Natural killer cell (primary cell): ENCODE data around the gene PRIMPOL. TPM values are rescaled to one million over a fixed set of nuclear protein-coding genes. Genes with fewer than 3 reads are reported as not detected.

Source experiments
- ATAC-seq, 3 donors: fragments of 150-1000 bp in 2 of 3; fragments of 200-7000 bp in 1 of 3; cut with Tn5 transposase; 1 replicate in 1 of 3; 2 replicates in 2 of 3; pipeline ENCODE4 v1.10.0; 2021; ENCODE audit warnings: mild to moderate bottlenecking in 2 of 3, moderate library complexity in 2 of 3
- DNase-seq, 2 donors: peaks; one replicate each; pipeline versions ENCODE4 v3.0.0 to v3.0.0-alpha.2; 2013 to 2021; ENCODE audit warnings: mixed read lengths in 1 of 2
- H3K27ac ChIP-seq: one replicate; pipeline ENCODE4 v1.5.1; 2013; ENCODE audit warnings: mild to moderate bottlenecking, low read length
- H3K27me3 ChIP-seq: one replicate; pipeline ENCODE4 v1.6.1; 2013; ENCODE audit warnings: low read length; ENCODE audit not compliant: control insufficient read depth, insufficient read depth
- H3K36me3 ChIP-seq: one replicate; pipeline ENCODE4 v1.6.1; 2013; ENCODE audit warnings: low read length; ENCODE audit not compliant: control insufficient read depth, insufficient read depth
- H3K4me1 ChIP-seq: one replicate; pipeline ENCODE4 v1.6.1; 2013; ENCODE audit warnings: low read length; ENCODE audit not compliant: control insufficient read depth, insufficient read depth
- H3K4me3 ChIP-seq: one replicate; pipeline ENCODE4 v1.5.1; 2013; ENCODE audit warnings: low read length
- H3K9me3 ChIP-seq: one replicate; pipeline ENCODE4 v1.6.1; 2013; ENCODE audit warnings: low read length; ENCODE audit not compliant: control insufficient read depth, insufficient read depth
- H3K27ac Mint-ChIP-seq, 2 donors: one replicate each; pipeline ENCODE4 v1.8.0; 2022; ENCODE audit warnings: mild to moderate bottlenecking in 2 of 2, mixed read lengths in 2 of 2, moderate library complexity in 1 of 2
- H3K27me3 Mint-ChIP-seq, 2 donors: one replicate each; pipeline ENCODE4 v1.8.0; 2022; ENCODE audit warnings: low read depth in 2 of 2, mixed read lengths in 2 of 2
- H3K36me3 Mint-ChIP-seq: one replicate; pipeline ENCODE4 v1.8.0; 2022; ENCODE audit warnings: mixed read lengths
- H3K4me1 Mint-ChIP-seq, 2 donors: one replicate each; pipeline ENCODE4 v1.8.0; 2022; ENCODE audit warnings: mixed read lengths in 2 of 2
- H3K4me3 Mint-ChIP-seq: one replicate; pipeline ENCODE4 v1.8.0; 2022; ENCODE audit warnings: mild to moderate bottlenecking, moderate library complexity, mixed read lengths
- H3K9me3 Mint-ChIP-seq, 2 donors: one replicate each; pipeline ENCODE4 v1.8.0; 2022; ENCODE audit warnings: mixed read lengths in 2 of 2
- WGBS: methylation state at CpG from one replicate; pipeline ENCODE4 v1.1.7; 2013; ENCODE audit warnings: missing lambda C conversion rate; ENCODE audit not compliant: insufficient coverage; 5-methylcytosine and 5-hydroxymethylcytosine counted together
- intact Hi-C: fragments of 100-400 bp; cut with micrococcal nuclease; formaldehyde crosslinking; loops from one replicate; pipeline ENCODE4 v1.14.2; 2022
- total RNA-seq, 4 donors: library from RNA; stranded (reverse); fragments of 120-200 nt in 1 of 4; gene quantifications; one replicate each; pipeline versions ENCODE4 v1.2.3 to v1.2.4, GENCODE V29; 2013 to 2022
- TF ChIP-seq, protein P1 (sequence below): fragments of 200-600 bp; IDR thresholded peaks from one replicate; pipeline ENCODE4 v1.8.0; 2022; ENCODE audit warnings: antibody characterized with exemption

The PRIMPOL gene
- total RNA-seq, 3 donors from 2014 or later (not counting 1 experiment from before 2014, with no cell fraction given) = 13.2 to 17.9 (median 16.9) TPM

DNA sequence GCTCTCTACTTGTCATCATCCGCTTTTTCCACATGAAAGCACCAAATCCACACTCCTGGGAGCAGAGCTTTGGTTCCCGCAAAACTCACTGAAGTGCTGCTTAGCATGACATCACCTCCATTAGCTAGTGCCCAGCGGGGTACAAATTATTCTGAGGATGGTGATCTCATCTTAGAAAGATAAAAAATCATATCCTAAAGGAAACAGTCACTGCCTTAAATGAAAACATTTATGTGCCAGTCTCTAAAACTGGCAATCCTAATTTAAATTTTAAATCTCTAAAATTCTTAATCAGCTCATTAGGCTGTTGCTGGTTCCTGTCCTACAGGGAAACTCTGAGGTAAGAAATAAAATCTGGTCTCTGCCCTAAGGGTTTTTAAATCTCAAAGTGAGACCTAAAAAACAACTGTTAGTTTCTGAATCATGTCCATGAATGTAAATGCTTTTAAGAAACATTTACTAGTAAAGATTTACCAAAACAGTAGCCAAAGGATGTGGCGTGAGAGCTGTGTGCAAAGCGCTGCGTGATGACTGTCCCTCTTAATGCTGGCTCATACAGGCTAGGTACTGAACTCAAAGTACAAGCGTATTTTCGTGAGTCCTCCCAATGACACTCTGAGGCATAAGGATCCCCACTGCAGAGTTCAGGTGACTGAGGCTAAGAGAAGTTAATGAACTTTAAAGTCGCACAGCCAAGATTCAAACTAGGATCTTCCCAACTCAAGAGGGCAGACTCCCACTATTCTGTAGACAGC lies 4.8 kb upstream of the PRIMPOL start:
- TF ChIP-seq, protein P1, sequence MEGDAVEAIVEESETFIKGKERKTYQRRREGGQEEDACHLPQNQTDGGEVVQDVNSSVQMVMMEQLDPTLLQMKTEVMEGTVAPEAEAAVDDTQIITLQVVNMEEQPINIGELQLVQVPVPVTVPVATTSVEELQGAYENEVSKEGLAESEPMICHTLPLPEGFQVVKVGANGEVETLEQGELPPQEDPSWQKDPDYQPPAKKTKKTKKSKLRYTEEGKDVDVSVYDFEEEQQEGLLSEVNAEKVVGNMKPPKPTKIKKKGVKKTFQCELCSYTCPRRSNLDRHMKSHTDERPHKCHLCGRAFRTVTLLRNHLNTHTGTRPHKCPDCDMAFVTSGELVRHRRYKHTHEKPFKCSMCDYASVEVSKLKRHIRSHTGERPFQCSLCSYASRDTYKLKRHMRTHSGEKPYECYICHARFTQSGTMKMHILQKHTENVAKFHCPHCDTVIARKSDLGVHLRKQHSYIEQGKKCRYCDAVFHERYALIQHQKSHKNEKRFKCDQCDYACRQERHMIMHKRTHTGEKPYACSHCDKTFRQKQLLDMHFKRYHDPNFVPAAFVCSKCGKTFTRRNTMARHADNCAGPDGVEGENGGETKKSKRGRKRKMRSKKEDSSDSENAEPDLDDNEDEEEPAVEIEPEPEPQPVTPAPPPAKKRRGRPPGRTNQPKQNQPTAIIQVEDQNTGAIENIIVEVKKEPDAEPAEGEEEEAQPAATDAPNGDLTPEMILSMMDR = no peak
- Mint-ChIP-seq H3K36me3 (no peaks in the 10 kb centered on the region), H3K4me1 (peaks cover 75 to 76% of the 10 kb centered on the region in 2 donors), H3K9me3 (no peaks in the 10 kb centered on the region), H3K4me3 (peak overlapping the region; percentile 42), H3K27me3 (no peaks in the 10 kb centered on the region), H3K27ac (peak overlapping the region; percentile 89 to 90)
- Histone ChIP-seq H3K36me3 (peaks cover 12% of the 10 kb centered on the region), H3K4me3 (no peak overlapping the region), H3K9me3 (no peaks in the 10 kb centered on the region), H3K27me3 (no peaks in the 10 kb centered on the region), H3K27ac (no peak overlapping the region), H3K4me1 (peaks cover 23% of the 10 kb centered on the region)
- 70% methylated on average over 6 of the region's 9 CpGs for WGBS
- DNase-seq (no peak), ATAC-seq (no peak)
- intact Hi-C loops = loop anchor here (5.0 kb wide), 2 partner anchors 318 to 558 kb away; partner anchors contain the start of gene CFAP97

DNA sequence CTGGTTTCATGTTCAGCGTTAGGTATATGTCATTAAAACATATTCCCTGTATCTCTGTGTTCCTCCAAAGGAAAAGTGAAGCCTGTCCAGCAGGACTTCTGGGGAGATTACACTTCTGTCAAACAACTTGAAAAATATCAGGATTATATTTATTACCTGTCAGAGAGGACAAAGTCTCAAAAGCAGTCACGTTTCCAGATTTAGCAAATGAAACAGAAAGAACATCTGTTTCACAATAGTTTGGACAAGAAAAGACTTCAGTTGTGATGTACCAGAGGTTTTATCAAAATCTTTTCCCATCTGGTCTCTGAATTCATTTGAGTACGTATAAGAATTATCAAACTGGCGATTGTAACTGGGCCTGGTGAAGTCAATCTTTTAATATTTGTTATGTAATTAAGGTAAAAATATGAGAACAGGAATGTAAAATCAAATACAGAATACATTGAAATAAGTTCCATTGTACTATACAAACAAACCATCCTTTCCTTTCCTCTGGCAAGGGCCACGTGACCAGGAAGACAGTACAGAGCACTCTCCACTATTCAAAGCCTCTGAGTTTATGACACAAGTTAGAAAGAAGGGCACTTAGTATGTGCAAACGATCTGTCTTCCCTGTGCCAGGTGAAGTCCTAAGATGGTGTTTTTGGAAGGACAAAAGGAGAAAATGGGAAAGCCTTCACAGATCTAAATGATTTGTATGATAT lies 3.5 kb upstream of the PRIMPOL start:
- Histone ChIP-seq H3K4me1 (peaks cover 29% of the 10 kb centered on the region), H3K27ac (no peak overlapping the region), H3K4me3 (no peak overlapping the region), H3K36me3 (peaks cover 12% of the 10 kb centered on the region), H3K27me3 (no peaks in the 10 kb centered on the region), H3K9me3 (no peaks in the 10 kb centered on the region)
- no peaks in the 10 kb centered on the region for H3K36me3 Mint-ChIP-seq
- no peak for ATAC-seq
- no peaks in the 10 kb centered on the region for H3K9me3 Mint-ChIP-seq
- peaks cover 73 to 74% of the 10 kb centered on the region in 2 donors for H3K4me1 Mint-ChIP-seq
- 67% methylated on average over 6 of the region's 6 CpGs for WGBS
- H3K27me3 Mint-ChIP-seq = no peaks in the 10 kb centered on the region
- intact Hi-C loops = loop anchor here (5.0 kb wide), 2 partner anchors 316 to 556 kb away; partner anchors contain the start of gene CFAP97
- peak overlapping the region; percentile 97 for H3K4me3 Mint-ChIP-seq
- TF ChIP-seq, protein P1 = no peak
- DNase-seq = no peak
- H3K27ac Mint-ChIP-seq = peak overlapping the region; percentile 89 to 90

DNA sequence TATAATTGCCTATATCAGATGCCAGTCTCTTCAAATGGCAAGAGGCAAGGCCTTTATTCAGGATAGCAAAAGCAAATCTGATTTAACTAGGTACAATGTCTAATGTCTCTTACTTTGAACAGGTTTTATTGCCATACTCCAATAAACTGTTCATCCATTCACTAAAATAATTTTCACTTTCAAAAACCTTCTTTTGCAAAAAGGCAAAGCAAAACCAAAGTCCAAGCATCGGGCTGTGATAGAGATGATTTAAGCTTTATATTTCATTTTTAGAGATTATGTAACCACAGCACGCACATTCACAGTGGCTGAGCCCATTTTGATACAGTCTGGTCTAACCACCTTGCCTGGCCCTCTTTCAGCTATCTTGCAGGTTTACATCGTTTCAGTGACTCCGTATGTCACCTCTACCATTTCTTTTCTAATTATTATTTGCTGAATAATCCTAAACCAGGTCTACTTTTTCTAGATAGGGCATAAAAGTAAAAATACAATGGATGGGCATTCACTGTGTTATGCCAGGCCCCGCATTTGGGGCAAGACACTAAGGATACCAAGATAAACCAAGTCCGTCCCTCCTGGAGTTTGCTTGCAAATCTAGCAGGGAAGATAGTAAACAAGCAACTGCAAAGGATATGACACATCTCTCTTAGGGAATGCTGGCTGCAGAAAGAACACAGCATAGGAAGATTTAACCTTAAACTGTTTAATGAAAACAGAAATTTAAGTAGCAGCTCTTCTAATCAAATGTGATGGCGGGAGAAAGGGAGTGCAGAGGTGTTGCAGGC lies 2.1 kb upstream of the PRIMPOL start:
- no peaks in the 10 kb centered on the region for H3K27me3 Mint-ChIP-seq
- Histone ChIP-seq H3K4me1 (peaks cover 29% of the 10 kb centered on the region), H3K36me3 (peaks cover 12% of the 10 kb centered on the region), H3K4me3 (peak overlapping the region; percentile 85), H3K27me3 (no peaks in the 10 kb centered on the region), H3K9me3 (no peaks in the 10 kb centered on the region), H3K27ac (peak overlapping the region; percentile 88)
- TF ChIP-seq, protein P1 = no peak
- no peaks in the 10 kb centered on the region for H3K36me3 Mint-ChIP-seq
- ATAC-seq = no peak
- no peak for DNase-seq
- H3K27ac Mint-ChIP-seq = peak overlapping the region; percentile 89 to 90
- WGBS = 64% methylated on average over 6 of the region's 7 CpGs
- H3K9me3 Mint-ChIP-seq = no peaks in the 10 kb centered on the region
- H3K4me1 Mint-ChIP-seq = peaks cover 71 to 75% of the 10 kb centered on the region in 2 donors
- H3K4me3 Mint-ChIP-seq = peak overlapping the region; percentile 97
- intact Hi-C loops = loop anchor here (2.0 to 5.0 kb wide), 3 partner anchors 109 to 555 kb away; partner anchors contain the start of gene CFAP97
